Lower leg skin (tissue), 3 donors: Measurements from ENCODE around the gene C4orf50.

ENCODE experiments used
- CTCF ChIP-seq, 3 donors: fragments of 450-650 bp; IDR thresholded peaks; one replicate each; pipeline ENCODE4 v1.5.1; 2016; ENCODE audit warnings: antibody characterized with exemption in 3 of 3, mild to moderate bottlenecking in 3 of 3, moderate library complexity in 2 of 3
- POLR2A ChIP-seq, 2 donors: fragments of 450-650 bp; IDR thresholded peaks; one replicate each; pipeline ENCODE4 v1.6.1; 2016 to 2017; ENCODE audit warnings: antibody characterized with exemption in 2 of 2, mild to moderate bottlenecking in 1 of 2, moderate library complexity in 1 of 2

- TF ChIP-seq CTCF (IDR thresholded peaks at IDR 0.05), result no peak
- TF ChIP-seq POLR2A (IDR thresholded peaks at IDR 0.05), result no peak
These were observed 26.8 kb downstream of the C4orf50 start for GRCh38 chr4:5991405-5991804.
